VCaP (cell line): ENCODE data around the gene BAZ2B.

ENCODE experiments used
- H3K27ac ChIP-seq: fragments of 450-650 bp; 2 replicates; pipeline ENCODE4 v1.5.1; 2017
- TF ChIP-seq, protein P1 (sequence below): fragments of 450-650 bp; conservative IDR thresholded peaks from 2 replicates; pipeline ENCODE4 v1.5.1; 2017; ENCODE audit warnings: mild to moderate bottlenecking, moderate library complexity

BAZ2B gene

DNA sequence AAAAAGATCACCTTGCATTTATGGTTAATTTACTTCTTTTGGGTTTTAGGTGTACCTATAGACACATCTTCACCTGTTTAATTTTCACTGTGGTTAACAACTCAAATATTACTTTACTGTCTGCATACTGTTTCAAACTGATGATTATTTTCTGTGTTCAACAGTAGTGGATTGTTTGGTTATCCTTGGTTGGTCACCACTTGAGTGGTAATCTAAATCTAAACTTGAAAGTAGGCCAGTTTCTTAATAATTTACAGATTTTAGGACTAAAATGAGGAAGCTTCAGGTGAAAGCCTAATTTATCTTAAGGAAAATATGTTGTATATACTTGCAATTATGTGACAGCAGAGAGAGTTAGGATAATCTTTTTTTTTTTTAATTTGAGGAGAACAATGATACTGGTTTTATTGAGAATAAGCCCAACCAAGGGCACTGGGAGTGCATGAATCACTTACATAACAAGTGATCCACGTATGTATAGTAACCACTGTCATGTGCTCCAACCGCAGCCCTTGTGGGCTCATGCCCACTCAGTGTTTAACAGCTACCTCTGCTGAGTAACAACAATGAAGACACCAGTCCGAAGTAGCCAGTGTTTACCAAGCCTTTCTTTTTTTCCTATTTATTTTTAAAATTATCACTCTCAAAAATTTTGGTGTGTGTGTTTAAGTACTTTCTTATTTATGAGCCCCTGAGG, 298.8 kb downstream of the BAZ2B start:
- H3K27ac ChIP-seq = no peak overlapping the region

DNA sequence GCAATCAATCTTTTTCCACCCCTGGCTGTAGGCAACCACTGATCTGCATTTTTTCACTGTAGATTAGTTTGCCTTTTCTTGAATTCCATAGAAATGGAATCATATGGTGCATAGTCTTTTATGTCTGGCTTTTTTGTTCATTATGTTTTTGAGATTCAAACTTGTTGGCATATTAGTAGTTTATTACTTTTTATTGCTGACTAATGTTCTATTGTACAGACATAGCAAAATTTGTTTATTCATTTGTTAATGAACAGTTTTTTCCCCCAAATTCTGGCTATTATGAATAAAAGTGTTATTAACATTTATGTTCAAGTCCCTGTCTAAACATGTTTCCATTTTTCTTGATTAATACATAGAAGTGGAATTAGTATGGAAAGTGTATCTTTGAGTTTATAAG, 308.4 kb downstream of the BAZ2B start:
- no peak overlapping the region for H3K27ac ChIP-seq
- TF ChIP-seq, protein P1, sequence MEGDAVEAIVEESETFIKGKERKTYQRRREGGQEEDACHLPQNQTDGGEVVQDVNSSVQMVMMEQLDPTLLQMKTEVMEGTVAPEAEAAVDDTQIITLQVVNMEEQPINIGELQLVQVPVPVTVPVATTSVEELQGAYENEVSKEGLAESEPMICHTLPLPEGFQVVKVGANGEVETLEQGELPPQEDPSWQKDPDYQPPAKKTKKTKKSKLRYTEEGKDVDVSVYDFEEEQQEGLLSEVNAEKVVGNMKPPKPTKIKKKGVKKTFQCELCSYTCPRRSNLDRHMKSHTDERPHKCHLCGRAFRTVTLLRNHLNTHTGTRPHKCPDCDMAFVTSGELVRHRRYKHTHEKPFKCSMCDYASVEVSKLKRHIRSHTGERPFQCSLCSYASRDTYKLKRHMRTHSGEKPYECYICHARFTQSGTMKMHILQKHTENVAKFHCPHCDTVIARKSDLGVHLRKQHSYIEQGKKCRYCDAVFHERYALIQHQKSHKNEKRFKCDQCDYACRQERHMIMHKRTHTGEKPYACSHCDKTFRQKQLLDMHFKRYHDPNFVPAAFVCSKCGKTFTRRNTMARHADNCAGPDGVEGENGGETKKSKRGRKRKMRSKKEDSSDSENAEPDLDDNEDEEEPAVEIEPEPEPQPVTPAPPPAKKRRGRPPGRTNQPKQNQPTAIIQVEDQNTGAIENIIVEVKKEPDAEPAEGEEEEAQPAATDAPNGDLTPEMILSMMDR = no peak

More for the DNA sequence above, 298.8 kb downstream of the BAZ2B start:
- TF ChIP-seq, protein P1 = no peak

DNA sequence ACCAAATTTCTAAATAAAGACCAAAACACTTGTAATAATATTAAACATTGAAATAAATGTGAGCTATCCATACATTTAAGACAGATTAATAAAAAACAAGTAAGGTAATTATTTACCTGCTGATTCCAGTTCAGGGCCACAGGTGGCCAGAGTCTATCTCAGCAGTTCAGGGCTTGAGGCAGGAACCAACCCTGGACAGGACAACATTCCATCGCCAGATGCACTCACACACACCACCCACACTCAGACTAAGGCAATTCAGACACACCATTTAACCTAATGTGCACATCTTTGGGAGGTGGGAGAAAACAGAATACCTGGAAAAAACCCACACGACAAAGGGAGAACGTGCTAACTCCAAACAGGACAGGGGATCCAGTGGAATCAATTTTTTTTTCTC, 315.8 kb downstream of the BAZ2B start:
- TF ChIP-seq, protein P1 = no peak
- H3K27ac ChIP-seq = no peak overlapping the region

DNA sequence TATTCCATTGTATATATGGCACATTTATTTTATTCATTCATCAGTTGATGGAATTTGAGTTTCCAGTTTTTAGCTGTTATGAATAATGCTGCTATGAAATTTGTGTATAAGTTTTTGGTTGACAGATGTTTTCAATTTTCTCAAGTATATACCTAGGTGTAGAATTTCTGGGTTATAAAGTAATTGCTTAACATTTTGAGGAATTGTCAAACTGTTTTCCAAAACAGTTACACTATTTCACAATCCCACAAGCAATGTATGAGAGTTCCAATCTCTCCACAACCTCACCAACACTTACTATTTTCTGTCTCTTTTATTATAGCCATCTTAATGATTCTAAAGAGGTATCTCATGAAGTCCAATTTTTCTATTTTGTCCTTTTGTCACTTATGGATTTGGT, 317.4 kb downstream of the BAZ2B start:
- H3K27ac ChIP-seq = no peak overlapping the region
- TF ChIP-seq, protein P1 = no peak

DNA sequence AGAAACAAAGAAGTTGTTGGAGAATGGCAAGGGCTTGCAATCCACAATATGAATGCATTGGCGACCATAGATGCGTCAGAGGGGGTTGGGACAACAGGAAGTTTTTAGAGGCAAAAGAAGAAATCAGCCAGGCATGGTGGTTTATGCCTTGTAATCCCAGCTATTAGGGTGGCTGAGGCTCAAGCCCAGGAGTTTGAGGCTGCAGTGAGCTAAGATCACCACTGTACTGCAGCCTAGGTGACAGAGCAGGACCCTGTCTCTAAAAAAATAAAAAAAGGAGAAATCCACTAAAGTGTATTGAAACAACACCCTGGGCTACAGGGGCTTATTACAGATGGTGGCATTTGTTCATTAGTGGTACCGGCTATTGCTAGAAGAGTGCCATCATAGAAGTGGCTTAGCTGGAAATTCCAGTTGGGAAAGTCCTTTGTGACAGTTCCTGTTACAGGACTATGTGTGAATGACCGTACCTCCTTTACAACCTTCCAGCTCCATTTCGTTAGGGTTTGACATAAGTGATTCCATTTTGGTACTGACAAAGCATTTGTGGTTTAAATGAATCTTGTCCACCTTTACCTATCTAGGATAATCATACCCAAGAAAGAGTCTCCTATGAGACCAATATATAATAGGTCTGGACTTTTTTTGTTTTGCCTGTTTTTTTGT, 319.2 kb downstream of the BAZ2B start:
- no peak overlapping the region for H3K27ac ChIP-seq
- TF ChIP-seq, protein P1 = no peak

DNA sequence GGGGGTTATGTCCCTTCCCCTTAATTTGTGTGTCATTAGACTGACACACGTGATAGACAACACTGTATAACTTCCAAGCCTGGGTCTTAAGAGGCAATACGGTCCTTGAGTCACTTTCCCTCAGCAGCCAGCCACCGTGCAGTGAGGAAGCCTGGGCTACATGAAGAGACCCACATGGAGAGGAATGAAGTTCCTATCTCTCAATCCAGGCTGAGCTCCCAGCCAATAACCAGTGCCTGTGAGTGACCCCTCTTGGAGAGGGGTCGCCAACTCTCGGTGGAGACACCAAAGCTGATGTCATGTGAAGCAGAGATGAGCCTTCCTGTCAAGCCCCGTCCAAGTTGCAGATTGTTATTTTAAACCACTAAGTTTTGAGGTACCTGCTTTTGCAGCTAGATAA, 324.2 kb downstream of the BAZ2B start:
- H3K27ac ChIP-seq = no peak overlapping the region
- TF ChIP-seq, protein P1 = no peak

DNA sequence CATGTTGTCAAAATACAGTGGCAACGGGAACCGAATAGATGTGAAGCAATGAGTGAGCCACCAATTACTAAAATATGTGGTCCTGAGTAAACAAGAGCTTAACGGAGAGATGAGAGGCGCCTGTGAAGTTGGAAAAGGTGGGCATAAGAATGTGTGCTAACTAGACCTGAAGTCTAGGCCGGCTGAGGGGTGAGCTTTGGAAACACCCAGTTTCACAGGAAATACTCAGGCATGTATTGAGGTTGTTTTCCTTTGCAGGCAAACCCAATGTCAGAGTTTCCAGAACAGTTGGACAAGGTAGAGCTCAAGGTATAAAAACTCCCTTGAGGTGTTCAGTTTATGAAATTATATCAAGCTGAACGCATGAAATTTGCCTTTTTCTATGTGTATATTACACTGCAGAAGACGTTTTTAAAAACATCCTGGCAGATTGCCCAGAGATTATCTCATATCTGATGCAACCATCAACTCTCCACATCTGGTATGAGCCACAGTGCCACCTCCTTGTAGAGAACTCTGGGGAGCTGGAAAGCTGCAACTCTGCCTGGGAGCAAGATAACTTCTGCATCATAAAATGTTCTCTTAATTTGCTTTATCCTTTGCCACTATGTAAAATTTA, 325.9 kb downstream of the BAZ2B start:
- TF ChIP-seq, protein P1 = no peak
- no peak overlapping the region for H3K27ac ChIP-seq
